HG03432 (cell line): ENCODE data around the gene STARD13.

Experiments used
- ATAC-seq: cut with Tn5 transposase; IDR thresholded peaks from one replicate; pipeline ENCODE4 v1.9.1; 2021; ENCODE audit warnings: mild to moderate bottlenecking, moderate library complexity; ENCODE audit not compliant: unreplicated experiment

Gene STARD13

DNA sequence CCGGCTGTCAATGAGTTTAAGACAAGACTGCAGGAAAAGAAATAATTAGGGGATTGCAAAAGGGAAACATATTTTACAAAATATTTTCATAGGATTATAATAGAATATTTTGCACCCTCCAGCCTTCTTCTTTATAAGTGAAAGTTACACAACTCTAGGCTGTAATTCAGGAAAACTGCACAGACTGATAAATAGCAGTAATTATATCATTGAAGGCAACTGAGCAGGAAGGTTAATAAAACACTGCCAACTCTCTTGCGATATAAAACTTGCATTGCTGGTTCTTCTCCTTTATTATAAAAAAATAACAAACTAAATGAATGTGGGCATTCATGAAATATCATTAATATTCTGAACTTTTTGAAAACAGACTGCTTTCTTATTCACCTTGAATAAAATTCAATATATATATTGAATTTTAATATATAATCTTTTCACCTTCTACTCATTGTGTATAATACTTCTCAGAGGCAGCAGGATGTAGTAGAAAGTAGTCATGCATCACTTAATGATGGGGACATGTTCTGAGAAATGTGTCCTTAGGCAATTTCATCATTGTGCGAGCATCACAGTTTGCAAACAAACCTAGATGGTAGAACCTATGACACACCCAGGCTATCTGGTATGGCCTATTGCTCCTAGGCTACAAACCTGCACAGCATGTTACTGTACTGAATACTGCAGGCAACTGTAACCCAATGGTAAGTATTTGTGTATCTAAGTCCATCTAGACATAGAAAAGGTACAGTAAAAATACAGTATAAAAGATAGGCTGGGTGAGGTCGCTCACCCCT, 24.9 kb upstream of the STARD13 start:
- no peak for ATAC-seq

DNA sequence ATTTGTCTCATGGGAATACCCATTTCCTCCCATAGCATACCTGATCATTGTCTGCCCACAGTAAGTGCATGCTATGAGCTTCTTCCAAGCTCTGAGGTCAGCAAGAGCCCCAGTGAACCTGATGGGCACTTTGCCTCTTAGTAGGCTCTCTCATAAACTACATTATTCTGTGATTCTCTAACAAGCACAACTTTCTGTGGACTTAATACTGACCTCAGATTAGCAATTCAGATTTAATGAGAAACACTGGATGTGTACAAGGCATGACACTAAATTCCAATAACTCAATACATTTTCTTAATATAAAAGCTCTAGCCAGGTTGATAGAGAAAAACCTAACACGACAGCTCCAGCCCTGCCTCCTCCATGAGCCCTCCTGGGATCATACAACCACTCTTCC, 23.3 kb upstream of the STARD13 start:
- ATAC-seq = no peak

DNA sequence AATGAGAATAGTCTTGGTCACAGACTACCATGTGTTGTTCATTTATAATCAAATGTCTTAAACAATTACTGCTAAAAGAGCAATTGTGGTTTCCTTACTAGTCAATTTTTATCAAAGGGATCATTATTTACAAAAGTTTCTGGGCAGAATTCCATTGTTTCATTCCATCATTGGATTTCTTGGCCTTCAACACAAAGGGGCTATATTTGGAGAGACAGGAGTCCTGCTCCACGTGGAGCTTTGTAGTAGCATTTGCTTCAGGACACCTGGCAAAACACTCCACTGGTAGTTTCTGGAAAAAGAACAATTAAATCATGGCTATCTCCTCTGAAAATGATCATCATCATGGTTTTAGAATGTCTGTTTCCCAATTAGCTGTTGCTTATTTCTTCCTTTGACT, 22.3 kb upstream of the STARD13 start:
- ATAC-seq = no peak

DNA sequence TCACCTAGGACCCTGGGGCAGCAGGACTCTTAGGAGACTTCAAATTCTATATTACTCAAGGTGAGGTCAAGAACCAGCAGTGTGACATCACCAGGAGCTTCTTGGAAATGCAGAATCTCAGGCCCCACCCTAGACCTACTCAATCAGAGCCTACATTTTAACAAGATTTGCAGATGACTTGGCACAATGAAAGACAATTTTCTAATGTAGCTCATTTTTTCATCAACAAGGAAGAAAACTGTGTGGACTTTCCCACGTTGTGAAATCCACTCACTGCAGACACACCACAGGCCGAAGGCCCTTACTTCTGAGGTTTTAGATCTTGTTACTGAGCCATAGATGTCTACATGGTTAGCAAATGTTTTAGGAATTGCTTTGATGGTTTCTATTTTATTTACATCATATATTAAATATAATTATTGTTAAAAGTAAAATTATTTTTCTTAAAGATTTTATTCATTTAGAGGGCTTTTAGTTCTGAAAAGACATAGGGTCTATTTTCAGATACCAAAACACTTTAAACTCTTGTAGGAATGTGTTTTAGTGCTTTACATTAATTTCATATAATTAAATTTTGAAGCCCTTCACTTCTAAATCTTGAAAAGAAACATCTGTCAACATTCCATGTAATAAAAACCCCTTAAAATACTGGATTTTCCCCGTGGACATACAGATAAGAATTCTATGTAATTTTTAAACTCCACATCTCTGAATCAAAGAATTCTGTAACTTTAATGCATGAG, 18.5 kb upstream of the STARD13 start:
- ATAC-seq = no peak

DNA sequence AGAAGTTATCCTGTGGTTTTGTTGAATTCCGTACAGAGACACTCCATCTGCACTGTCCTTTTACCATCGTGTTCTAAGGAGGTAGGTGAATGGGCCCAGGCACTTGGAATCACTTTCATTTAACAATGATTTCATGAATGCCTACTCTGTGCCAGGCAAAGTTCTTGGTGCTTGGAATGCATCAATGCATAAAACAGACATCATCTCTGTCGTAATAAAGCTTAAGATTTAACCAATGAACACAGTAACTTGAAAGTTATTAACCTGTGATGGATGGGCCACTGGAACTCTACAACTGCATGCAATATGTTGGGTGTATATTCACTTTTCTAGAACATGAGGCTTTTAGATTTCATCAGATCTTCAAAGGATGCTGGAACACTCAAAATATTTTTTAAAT, 14.1 kb upstream of the STARD13 start:
- no peak for ATAC-seq

DNA sequence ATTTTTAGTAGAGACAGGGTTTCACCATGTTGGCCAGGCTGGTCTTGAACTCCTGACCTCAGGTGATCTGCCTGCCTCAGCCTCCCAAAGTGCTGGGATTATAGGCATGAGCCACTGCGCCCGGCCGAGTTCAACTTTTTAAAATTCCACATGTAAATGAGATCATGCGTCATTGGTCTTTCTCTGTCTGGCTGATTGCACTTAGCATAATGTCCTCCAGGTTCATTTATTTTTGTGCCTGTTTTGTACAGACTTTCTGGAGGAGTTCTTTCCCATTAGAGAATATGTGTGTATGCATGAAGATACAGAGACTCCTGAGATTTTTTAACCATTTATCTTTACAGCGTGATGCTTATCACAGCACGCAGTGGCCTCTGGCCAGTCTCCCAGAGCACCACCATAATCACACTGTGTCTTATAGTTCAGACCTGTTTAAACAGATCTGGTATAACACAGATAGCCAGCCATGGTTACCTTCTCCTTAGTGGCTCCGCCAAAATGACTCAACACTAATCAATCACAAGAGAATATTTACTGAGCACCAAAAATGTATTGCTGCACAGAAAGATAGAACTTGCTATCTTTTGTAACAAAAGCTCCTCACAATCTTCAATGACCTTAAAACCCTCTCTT, 11.4 kb upstream of the STARD13 start:
- ATAC-seq = no peak

DNA sequence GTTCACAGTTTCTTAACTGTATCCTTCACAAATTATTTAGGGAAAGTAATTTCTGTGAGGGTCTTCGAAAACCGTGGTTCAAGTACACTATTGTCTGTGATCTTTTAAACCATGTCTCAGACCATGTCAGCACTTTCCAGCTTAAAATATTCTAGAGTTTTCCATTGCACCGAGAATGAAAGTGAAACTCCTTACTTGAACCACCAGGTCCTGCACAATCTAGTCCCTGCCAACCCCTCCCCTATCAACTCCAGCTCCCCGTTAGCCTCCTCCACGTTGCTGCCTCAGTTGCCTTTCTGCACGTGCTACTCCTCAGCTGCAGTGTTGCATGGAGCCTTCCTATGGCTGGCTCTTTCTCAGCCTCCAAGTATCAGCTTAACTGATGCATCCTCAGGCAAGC, 7.2 kb upstream of the STARD13 start:
- no peak for ATAC-seq

DNA sequence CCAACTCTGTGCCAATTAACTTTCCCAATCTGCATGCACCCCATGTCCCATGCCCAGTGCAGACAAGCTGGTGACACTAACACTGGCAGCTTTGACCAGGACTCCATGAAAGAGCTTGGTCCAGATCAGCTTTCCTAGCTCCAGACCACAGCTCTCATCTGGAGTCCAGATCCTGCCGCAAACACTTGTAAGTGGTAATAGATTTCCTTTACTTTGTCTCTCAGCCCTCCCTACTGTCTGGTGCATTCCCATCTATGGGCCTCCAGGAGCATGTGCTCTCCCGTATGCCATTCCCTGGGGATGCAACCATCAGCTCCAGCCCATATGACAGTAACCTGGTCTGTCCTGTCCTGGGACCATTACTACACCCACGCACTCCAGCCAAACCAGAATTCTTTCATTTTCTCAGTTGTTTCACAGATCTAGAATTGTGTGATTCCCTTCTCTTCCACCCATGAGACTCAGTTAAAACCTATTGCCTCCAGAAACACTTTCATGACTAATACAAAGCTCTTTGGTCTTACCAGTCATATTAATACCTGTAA, 4.9 kb upstream of the STARD13 start:
- ATAC-seq = no peak

DNA sequence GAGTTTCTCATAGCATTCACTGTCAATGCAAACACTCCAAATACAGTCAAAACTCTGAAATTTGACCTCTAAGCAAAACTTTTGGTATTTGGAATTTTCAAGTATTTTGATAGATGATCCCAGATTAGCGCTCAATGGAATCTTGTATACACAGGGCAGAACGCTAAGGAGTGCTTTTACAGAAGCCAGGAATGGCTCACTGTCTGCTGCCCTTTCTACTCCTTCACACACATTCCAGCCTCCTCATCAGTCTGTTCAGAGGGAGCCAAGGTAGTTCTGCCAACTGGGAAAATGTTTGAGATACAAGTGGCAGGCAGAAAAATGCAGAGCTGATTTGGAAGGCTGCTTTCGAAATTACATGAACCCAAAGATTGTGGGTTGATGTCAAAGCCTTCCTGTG, 4.4 kb upstream of the STARD13 start:
- ATAC-seq = no peak

DNA sequence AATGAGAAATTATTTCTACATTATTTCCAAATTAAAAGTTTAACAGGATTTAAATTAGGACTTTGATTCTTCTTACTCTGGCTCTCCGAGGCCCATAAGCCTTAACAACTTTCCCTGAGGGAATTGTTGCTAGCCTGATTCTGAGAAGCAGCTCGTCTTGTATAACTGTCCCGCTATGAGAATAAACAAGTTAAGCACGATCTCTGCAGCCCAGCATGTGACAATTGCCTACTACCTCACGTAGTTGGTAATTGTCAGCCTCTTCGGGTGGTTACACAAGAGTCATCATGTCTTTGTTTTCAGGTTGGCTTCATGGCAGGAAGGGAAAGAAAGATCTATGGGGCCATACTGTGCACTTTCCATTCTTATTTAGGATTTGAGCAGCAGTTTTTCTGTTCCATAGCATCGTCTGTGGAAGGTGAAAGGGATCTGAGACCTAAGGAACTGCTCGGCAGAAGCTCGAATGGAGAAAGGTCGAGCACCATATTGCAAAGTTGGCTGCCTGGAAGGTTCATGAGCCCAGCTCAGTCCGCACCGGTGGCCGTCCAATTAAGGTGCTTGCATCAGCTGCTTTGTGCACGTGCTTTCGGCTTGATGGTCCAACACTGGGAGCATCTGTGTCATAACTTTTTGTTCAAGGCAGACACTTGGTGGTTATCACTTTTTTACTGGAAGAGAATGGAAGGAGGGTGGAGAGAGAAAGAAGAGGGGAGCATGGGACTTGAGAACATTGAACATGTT, 1.8 kb upstream of the STARD13 start:
- ATAC-seq = no peak

DNA sequence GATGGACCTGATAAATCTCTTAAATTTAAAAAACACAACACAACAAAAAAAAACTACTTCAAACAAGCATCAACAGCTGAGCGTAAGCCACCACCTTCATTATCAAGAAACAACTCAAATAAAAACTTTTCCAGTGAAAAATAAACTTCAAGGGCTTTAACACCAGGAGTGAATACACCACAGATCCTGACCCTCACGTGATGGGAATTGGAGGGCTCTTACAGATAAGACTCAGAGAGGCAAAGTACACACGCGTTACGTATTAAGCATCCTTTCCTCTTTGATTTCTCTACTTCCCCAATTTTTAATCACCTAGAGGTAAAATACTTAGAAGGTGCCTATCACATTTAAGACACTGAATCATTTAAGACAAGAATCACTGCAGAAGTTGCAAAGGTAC, 573 bp upstream of the STARD13 start:
- ATAC-seq = no peak

DNA sequence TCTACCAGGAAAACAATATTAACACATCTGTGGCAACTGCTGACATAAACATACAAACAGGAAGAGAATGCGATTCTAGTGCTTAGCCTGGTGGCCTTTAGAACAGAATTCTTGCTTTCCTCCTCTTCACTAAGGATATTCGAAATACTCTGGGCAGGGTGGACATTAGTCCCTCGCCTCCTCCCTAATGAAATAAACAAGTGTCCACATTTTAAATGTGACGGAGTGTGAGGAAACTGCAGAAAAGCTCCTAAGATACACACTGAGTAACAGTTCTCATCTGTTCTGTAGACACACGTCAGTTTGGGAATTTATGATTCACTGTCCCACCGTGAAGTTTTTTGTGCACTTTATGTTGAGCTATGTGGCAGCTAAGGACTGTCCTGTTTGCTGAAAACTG, 639 bp downstream of the STARD13 start:
- peak; percentile 24 for ATAC-seq

DNA sequence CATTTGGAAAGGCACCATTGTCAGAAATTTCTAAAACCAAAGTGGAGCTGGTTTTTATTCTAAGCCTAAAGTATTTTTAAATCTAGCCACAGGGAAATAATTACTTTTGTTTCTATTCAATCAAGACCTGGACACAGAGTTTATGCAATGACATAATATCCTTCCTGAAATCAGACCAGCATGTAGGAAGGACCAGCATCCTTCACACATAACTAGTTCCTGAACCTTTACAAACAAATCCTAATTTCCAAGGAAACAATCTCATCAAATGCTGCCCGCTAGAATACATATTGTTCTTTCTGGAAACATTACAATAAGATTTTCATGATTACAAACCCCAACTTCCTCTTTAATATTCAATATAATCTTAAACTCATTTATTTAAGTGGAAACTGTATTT, 1.5 kb downstream of the STARD13 start:
- ATAC-seq = no peak

DNA sequence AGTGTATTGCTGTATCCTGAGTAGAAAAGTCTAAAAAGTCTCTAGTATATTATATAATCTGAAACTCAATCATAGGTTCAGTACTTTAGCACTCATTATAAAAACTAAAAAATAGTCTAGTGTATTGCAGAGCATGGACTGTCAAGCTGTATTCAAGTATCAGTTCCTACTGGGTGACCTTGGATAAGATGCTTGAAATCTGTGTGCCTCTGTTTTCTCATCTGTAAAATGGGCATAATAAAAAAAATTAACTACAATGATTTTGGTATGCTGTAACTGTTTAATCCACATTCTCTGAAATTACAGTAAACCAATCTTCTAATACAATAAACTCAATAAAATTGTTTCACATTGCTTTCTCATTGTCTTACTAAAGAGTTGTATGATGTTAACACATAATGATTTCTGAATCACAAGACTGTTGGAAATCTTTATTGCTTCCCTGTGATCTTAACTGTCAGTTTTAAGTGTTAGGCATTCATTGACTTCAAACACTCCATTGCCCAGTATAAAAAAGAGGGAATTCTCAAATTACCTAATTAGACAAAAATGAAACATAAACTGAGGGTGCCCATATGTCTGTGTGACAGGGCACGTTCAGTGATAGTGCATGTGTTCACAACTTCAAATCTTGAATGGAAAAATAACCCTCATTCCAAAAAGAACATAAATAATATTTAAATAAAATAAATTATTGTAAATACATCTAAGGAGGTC, 2.2 kb downstream of the STARD13 start:
- no peak for ATAC-seq

DNA sequence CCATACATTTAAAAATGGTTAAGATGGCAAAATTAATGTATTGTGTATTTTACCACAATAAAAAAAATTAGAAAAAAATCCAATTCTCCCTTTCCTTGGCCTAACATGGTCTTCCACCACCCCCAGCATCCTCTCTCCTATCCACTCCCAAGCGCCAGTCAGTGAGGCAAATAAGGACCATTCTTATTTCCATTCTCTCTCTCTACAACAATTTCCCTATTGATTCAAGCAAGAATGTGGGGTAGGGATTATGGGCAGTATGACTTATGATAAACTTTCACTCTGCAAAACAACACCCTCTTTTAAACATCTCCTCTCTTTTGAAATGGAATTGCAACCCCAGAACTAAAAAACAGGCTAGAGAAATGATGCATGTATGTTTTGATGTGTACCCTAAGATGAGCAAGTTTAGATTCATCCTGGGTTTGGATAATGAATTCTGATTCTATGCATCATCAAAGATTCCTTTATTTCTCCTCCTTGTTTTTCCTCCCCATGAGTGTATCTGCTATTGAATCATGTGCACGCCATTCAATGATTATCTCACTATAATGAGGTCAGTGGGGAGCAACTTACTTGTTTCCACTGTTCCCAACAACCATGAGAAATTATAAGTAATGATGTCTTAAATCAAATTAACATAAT, 3.5 kb downstream of the STARD13 start:
- no peak for ATAC-seq

DNA sequence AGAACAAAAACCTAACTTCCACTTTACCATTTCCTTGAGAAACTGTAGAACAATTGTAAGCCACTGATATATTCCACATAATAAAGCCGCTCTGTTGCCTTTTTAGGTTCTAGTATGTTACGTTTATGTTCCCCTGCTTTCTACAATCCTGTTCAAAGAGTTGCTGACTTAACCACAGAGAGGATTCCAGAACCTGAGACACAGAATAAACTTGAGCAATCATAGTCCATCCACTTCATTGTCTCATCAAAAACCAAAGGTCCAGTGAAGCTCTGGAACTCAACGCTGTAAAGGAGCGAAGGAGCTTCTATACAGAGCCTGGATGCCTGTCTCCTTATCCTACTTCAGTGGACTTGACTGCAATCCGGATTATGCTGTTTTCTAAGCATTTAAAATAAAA, 4.6 kb downstream of the STARD13 start:
- ATAC-seq = no peak

DNA sequence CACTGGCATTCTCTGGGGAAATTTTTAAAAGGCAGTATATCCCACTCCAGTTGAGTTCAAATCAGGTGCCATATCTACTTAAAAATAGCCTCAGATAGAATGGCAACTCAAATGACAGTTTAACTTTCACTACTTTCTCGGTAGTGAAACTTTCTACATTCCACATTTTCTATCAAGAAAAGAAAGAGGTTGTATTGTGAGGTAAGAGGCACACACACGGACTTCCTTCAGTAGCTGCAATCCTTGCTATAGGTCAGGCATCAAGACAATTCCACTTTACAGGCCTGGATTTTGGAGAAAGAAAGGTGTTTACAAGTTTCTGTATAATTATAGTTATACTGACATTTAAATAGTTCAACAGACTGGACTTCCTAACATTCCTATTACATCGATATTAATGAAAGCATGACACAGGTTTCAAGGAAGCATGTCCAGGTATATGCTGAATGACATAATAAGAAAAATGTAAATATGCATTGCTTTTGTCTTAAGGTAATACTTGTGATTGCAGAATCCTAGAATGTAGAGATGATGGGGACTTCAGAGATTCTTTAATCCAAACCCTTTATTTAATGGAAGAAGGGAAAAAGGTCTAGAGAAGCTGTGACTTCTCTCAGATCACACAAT, 5.2 kb downstream of the STARD13 start:
- ATAC-seq = no peak

DNA sequence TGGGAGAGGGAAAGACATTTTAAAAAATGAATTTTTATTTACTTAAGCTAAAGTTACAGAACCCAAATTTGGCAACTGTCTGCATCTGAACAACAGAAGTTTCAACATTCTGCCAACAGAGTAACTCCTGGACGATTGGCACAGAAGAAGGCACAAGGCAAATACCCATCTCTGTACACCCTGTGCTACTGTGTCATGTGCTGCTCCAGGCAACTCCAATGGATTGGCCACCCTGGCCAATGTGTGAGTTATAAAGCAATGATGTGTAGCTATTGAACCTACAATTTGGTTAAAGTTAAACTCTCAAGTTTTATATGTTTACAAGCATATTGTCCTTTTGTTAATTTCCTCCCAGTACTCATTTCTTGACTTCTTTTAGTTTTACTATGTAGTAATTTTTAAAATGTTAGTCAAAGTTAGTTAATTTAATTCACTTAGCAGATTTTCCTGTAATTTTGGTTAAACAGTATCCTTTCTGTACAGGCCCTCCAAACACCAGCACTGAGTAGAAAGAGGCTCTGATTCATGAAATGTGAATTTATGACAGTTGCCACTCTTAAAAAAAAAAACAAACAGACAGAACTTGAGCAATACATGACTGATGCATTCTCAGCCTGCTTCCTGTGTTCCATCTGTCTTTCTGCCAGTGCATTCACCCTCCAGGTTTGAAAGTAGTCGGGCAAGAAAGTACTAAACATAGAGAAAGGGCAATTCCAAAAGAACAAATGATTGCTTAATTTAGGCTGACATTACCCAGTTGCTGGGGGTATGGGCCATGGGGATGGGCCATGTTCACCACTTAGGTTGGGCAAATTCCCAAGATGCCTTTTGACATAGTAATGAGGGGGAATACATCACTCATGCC, 5.9 kb downstream of the STARD13 start:
- ATAC-seq = no peak

DNA sequence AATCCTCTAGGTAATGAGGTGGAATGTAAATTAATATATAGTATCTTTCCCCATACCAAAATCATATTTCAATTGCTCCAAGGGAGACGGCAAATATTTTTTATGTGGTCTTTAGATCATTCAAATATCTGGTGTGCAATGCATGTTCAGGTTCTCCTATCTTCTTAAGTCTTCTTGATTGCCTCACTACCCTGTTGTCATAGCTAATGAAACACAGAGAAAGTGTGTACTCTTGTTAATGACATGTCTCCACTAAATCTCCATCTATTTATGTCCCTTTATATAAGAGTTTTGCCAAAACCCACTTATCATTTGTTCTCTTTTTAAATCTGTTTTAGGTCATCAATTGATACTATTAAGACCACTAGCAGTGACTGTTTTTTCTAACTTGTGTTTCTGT, 6.6 kb downstream of the STARD13 start:
- no peak for ATAC-seq
